SK-N-SH treated with all-trans-retinoic acid at 6 μM for 48 hours (cell line): ENCODE data around the gene FAM174B.

Experiments used
- ATAC-seq: fragments of 200-7000 bp; cut with Tn5 transposase; 3 replicates; pipeline ENCODE4 v1.9.1; 2020; ENCODE audit warnings: mild to moderate bottlenecking, moderate library complexity
- ARNTL ChIP-seq: fragments of 450-650 bp; formaldehyde crosslinking; IDR thresholded peaks from 2 replicates; pipeline ENCODE4 v1.5.0; 2020; ENCODE audit warnings: low read depth, mild to moderate bottlenecking, moderate library complexity, borderline replicate concordance
- BACH2 ChIP-seq: fragments of 250-450 bp; sonication (Bioruptor Pico); IDR thresholded peaks from 2 replicates; pipeline ENCODE4 v1.9.0; 2021; ENCODE audit warnings: mild to moderate bottlenecking, borderline replicate concordance
- CSDC2 ChIP-seq: fragments of 250-450 bp; sonication (Bioruptor Pico); IDR thresholded peaks from 2 replicates; pipeline ENCODE4 v1.5.0; 2020; ENCODE audit warnings: mild to moderate bottlenecking, moderate library complexity
- CSRNP3 ChIP-seq: fragments of 250-450 bp; sonication (Bioruptor Pico); IDR thresholded peaks from 2 replicates; pipeline ENCODE4 v1.5.1; 2021; ENCODE audit warnings: mild to moderate bottlenecking, moderate library complexity
- ESRRG ChIP-seq: fragments of 250-450 bp; sonication (Bioruptor Pico); IDR thresholded peaks from 2 replicates; pipeline ENCODE4 v1.6.1; 2021; ENCODE audit warnings: mild to moderate bottlenecking
- GLIS3 ChIP-seq: fragments of 250-450 bp; sonication (Bioruptor Pico); IDR thresholded peaks from 2 replicates; pipeline ENCODE4 v1.5.0; 2020; ENCODE audit warnings: mild to moderate bottlenecking, moderate library complexity
- ISL1 ChIP-seq: fragments of 250-450 bp; sonication (Bioruptor Pico); IDR thresholded peaks from 2 replicates; pipeline ENCODE4 v2.1.2; 2022; ENCODE audit warnings: mild to moderate bottlenecking, moderate library complexity
- OSR1 ChIP-seq: fragments of 250-450 bp; sonication (Bioruptor Pico); IDR thresholded peaks from 2 replicates; pipeline ENCODE4 v1.8.0; 2022; ENCODE audit warnings: moderate library complexity, mild to moderate bottlenecking, inconsistent platforms
- PATZ1 ChIP-seq: fragments of 250-450 bp; sonication (Bioruptor Pico); IDR thresholded peaks from 2 replicates; pipeline ENCODE4 v1.8.0; 2020; ENCODE audit warnings: mild to moderate bottlenecking, moderate library complexity, borderline replicate concordance
- PPARA ChIP-seq: fragments of 250-450 bp; sonication (Bioruptor Pico); IDR thresholded peaks from 2 replicates; pipeline ENCODE4 v1.5.0; 2020; ENCODE audit warnings: mild to moderate bottlenecking, borderline replicate concordance
- RARB ChIP-seq: fragments of 250-450 bp; sonication (Bioruptor Pico); IDR thresholded peaks from 2 replicates; pipeline ENCODE4 v1.8.0; 2021; ENCODE audit warnings: mild to moderate bottlenecking, moderate library complexity
- SNAI2 ChIP-seq: fragments of 250-450 bp; sonication (Bioruptor Pico); IDR thresholded peaks from 2 replicates; pipeline ENCODE4 v1.5.0; 2020; ENCODE audit warnings: mild to moderate bottlenecking, moderate library complexity
- TCF4 ChIP-seq: fragments of 250-450 bp; sonication (Bioruptor Pico); IDR thresholded peaks from 2 replicates; pipeline ENCODE4 v1.8.0; 2021; ENCODE audit warnings: mild to moderate bottlenecking, moderate library complexity, borderline replicate concordance
- TOX ChIP-seq: fragments of 250-450 bp; sonication (Bioruptor Pico); IDR thresholded peaks from 2 replicates; pipeline ENCODE4 v1.8.0; 2021; ENCODE audit warnings: mild to moderate bottlenecking, moderate library complexity, borderline replicate concordance
- TSHZ2 ChIP-seq: fragments of 250-450 bp; sonication (Bioruptor Pico); IDR thresholded peaks from 2 replicates; pipeline ENCODE4 v1.5.0; 2020; ENCODE audit warnings: mild to moderate bottlenecking, moderate library complexity
- ZC3H10 ChIP-seq: fragments of 250-450 bp; sonication (Bioruptor Pico); IDR thresholded peaks from 2 replicates; pipeline ENCODE4 v1.5.1; 2021; ENCODE audit warnings: mild to moderate bottlenecking, moderate library complexity
- ZFP3 ChIP-seq: fragments of 250-450 bp; sonication (Bioruptor Pico); IDR thresholded peaks from 2 replicates; pipeline ENCODE4 v1.5.0; 2020; ENCODE audit warnings: mild to moderate bottlenecking, moderate library complexity
- ZFP30 ChIP-seq: fragments of 450-650 bp; formaldehyde crosslinking; IDR thresholded peaks from 2 replicates; pipeline ENCODE4 v1.5.0; 2022; ENCODE audit warnings: mild to moderate bottlenecking, moderate library complexity
- ZNF565 ChIP-seq: fragments of 450-650 bp; formaldehyde crosslinking; conservative IDR thresholded peaks from 2 replicates; pipeline ENCODE4 v1.5.0; 2020; ENCODE audit warnings: low read depth, mild to moderate bottlenecking, moderate library complexity
- ZNF70 ChIP-seq: fragments of 450-650 bp; formaldehyde crosslinking; IDR thresholded peaks from 2 replicates; pipeline ENCODE4 v1.5.0; 2020; ENCODE audit warnings: mild to moderate bottlenecking, moderate library complexity
- ZNF8 ChIP-seq: fragments of 450-650 bp; formaldehyde crosslinking; IDR thresholded peaks from 2 replicates; pipeline ENCODE4 v1.5.0; 2020; ENCODE audit warnings: mild to moderate bottlenecking, moderate library complexity
- TF ChIP-seq, protein P1 (sequence below): fragments of 250-450 bp; sonication (Bioruptor Pico); IDR thresholded peaks from 2 replicates; pipeline ENCODE4 v1.5.1; 2020; ENCODE audit warnings: low read depth, mild to moderate bottlenecking, moderate library complexity

The FAM174B gene

GRCh38 chr15:92661069-92661468, 5.5 kb upstream of the FAM174B start:
- no peak for ATAC-seq
- TF ChIP-seq BACH2 (CRISPR knock-in tag) (no peak), ARNTL (CRISPR knock-in tag) (no peak), TOX (no peak), PATZ1 (CRISPR knock-in tag) (no peak), CSRNP3 (CRISPR knock-in tag) (no peak), TSHZ2 (CRISPR knock-in tag) (no peak), ESRRG (CRISPR knock-in tag) (no peak)

GRCh38 chr15:92657486-92657885, 1.9 kb upstream of the FAM174B start:
- TF ChIP-seq ZNF565 (CRISPR knock-in tag) (no peak), PPARA (CRISPR knock-in tag) (no peak), CSRNP3 (CRISPR knock-in tag) (no peak), ARNTL (CRISPR knock-in tag) (no peak), BACH2 (CRISPR knock-in tag) (no peak), ZC3H10 (CRISPR knock-in tag) (no peak), GLIS3 (CRISPR knock-in tag) (no peak), ZNF70 (CRISPR knock-in tag) (no peak), ESRRG (CRISPR knock-in tag) (no peak), PATZ1 (CRISPR knock-in tag) (no peak), ISL1 (CRISPR knock-in tag) (no peak), RARB (CRISPR knock-in tag) (no peak)
- no peak for ATAC-seq

GRCh38 chr15:92656089-92656488, 514 bp upstream of the FAM174B start:
- ATAC-seq: no peak
- TF ChIP-seq ZNF565 (CRISPR knock-in tag): no peak
- TF ChIP-seq CSRNP3 (CRISPR knock-in tag): no peak
- TF ChIP-seq BACH2 (CRISPR knock-in tag): no peak
- no peak for TF ChIP-seq PPARA (CRISPR knock-in tag)
- no peak for TF ChIP-seq ESRRG (CRISPR knock-in tag)
- TF ChIP-seq TOX: no peak
- TF ChIP-seq CSDC2 (CRISPR knock-in tag): no peak
- no peak for TF ChIP-seq TCF4 (CRISPR knock-in tag)
- TF ChIP-seq, protein P1, sequence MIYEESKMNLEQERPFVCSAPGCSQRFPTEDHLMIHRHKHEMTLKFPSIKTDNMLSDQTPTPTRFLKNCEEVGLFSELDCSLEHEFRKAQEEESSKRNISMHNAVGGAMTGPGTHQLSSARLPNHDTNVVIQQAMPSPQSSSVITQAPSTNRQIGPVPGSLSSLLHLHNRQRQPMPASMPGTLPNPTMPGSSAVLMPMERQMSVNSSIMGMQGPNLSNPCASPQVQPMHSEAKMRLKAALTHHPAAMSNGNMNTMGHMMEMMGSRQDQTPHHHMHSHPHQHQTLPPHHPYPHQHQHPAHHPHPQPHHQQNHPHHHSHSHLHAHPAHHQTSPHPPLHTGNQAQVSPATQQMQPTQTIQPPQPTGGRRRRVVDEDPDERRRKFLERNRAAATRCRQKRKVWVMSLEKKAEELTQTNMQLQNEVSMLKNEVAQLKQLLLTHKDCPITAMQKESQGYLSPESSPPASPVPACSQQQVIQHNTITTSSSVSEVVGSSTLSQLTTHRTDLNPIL (CRISPR knock-in tag): no peak
- no peak for TF ChIP-seq ZNF70 (CRISPR knock-in tag)
- TF ChIP-seq SNAI2 (CRISPR knock-in tag): no peak
- TF ChIP-seq ZNF8 (CRISPR knock-in tag): no peak
- TF ChIP-seq ZFP30 (CRISPR knock-in tag): no peak
- TF ChIP-seq ZFP3 (CRISPR knock-in tag): no peak
- TF ChIP-seq ARNTL (CRISPR knock-in tag): no peak
- no peak for TF ChIP-seq OSR1
- no peak for TF ChIP-seq ISL1 (CRISPR knock-in tag)
- no peak for TF ChIP-seq ZC3H10 (CRISPR knock-in tag)
